HFF-Myc (cell line): Measurements from ENCODE around the gene MAML1.

ENCODE experiments used
- DNase-seq: peaks from one replicate; pipeline ENCODE4 v3.0.0-alpha.2; 2011; ENCODE audit warnings: low read depth; ENCODE audit errors: extremely low read depth
- H3K4me3 ChIP-seq: replicated peaks from 2 replicates; pipeline ENCODE4 v1.5.1; 2011; ENCODE audit warnings: low read depth, mild to moderate bottlenecking, control low read depth, low read length
- TF ChIP-seq, protein P1 (sequence below): IDR thresholded peaks from 2 replicates; pipeline ENCODE4 v1.5.1; 2012; ENCODE audit warnings: mild to moderate bottlenecking, low read depth, low read length, control low read depth; ENCODE audit errors: missing control alignments

MAML1 gene

GRCh38 chr5:179727106-179727505 lies 5.5 kb upstream of the MAML1 start:
- TF ChIP-seq, protein P1, sequence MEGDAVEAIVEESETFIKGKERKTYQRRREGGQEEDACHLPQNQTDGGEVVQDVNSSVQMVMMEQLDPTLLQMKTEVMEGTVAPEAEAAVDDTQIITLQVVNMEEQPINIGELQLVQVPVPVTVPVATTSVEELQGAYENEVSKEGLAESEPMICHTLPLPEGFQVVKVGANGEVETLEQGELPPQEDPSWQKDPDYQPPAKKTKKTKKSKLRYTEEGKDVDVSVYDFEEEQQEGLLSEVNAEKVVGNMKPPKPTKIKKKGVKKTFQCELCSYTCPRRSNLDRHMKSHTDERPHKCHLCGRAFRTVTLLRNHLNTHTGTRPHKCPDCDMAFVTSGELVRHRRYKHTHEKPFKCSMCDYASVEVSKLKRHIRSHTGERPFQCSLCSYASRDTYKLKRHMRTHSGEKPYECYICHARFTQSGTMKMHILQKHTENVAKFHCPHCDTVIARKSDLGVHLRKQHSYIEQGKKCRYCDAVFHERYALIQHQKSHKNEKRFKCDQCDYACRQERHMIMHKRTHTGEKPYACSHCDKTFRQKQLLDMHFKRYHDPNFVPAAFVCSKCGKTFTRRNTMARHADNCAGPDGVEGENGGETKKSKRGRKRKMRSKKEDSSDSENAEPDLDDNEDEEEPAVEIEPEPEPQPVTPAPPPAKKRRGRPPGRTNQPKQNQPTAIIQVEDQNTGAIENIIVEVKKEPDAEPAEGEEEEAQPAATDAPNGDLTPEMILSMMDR: no peak
- no peak for DNase-seq
- H3K4me3 ChIP-seq: no peak overlapping the region

- TF ChIP-seq, protein P1: no peak
- no peak for DNase-seq
These were observed 3.3 kb upstream of the MAML1 start for GRCh38 chr5:179729303-179729702.

GRCh38 chr5:179729727-179730126 lies 2.9 kb upstream of the MAML1 start:
- no peak for DNase-seq
- no peak overlapping the region for H3K4me3 ChIP-seq
- TF ChIP-seq, protein P1: no peak

More at GRCh38 chr5:179729303-179729702, 3.3 kb upstream of the MAML1 start:
- no peak overlapping the region for H3K4me3 ChIP-seq

GRCh38 chr5:179730356-179730755 lies 2.3 kb upstream of the MAML1 start:
- no peak overlapping the region for H3K4me3 ChIP-seq
- TF ChIP-seq, protein P1: no peak

GRCh38 chr5:179730852-179731251 lies 1.8 kb upstream of the MAML1 start:
- no peak for DNase-seq
- no peak overlapping the region for H3K4me3 ChIP-seq
- TF ChIP-seq, protein P1: no peak

More at GRCh38 chr5:179730356-179730755, 2.3 kb upstream of the MAML1 start:
- no peak for DNase-seq

GRCh38 chr5:179731791-179732411 lies 721 bp upstream of the MAML1 start:
- peak; percentile 53 for DNase-seq

More at GRCh38 chr5:179731791-179732411, 721 bp upstream of the MAML1 start:
- H3K4me3 ChIP-seq: peak overlapping the region; percentile 86
- TF ChIP-seq, protein P1: no peak
